GM19395 (cell line): ENCODE results near the gene FOXN3.
"Not testable (repeated sequence)": the region's sequence is repeated elsewhere in the genome, so short reads cannot be mapped to it uniquely, and the experiment has no call there.

Source experiments
- ATAC-seq: cut with Tn5 transposase; IDR thresholded peaks from one replicate; pipeline ENCODE4 v1.9.1; 2021; ENCODE audit warnings: mild to moderate bottlenecking, moderate library complexity; ENCODE audit not compliant: unreplicated experiment

The FOXN3 gene

DNA sequence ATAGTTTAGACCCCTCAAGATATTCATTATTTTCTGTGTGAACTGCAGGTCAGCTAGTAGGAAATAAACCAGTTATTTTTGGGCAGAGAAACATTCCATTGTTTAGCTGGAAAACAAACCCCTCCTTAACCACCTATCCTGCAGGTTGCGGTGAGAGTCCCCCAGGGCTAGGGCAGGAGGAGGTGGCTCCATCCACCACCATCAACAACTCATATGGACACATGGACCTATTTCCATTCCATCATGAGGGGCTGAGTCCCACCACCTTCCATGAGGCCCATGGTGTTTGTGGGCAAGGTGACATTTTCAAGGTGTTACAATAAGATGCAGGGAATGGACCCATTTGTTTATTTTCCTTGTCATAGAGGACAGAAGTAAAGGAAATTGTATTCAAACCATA lies 160.1 kb downstream of the FOXN3 start:
- no peak for ATAC-seq

DNA sequence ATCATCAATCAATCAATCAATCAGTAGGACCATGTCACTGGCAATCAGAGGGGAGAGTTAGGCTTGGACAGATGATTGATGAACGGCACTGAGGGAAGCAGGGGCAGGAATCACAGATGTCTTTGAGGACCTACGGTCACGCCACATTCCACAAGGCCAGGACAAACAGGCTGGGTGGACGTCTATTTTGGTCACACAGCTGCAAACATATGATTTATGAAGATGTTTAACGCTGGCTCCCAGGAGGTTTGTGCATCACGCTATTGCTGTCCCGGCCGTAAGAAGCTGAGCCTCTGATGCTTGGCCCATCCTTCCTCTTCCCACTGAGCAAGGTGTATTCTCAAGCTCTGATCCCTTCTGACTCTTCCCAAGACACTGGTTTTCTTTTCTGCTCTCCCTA lies 160.8 kb downstream of the FOXN3 start:
- no peak for ATAC-seq

DNA sequence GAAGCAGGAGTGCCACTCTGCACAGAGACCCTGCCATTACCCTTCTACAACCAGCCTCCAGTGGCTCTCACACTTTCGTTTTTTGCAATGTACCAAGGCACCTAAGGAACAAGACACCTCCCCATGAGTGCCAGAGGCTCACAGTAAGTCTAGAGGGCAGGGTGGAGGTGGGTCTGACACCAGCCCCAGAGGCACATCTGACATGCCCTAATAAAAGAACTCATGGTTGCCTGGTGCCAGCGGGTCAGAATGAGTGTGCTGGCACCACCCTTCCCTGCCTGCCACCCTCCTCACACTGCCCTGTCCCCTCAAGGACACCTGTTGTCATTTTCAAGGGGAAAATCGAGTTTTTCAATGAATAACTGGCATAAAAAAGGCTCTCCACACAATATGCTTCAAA lies 161.2 kb downstream of the FOXN3 start:
- ATAC-seq: no peak

DNA sequence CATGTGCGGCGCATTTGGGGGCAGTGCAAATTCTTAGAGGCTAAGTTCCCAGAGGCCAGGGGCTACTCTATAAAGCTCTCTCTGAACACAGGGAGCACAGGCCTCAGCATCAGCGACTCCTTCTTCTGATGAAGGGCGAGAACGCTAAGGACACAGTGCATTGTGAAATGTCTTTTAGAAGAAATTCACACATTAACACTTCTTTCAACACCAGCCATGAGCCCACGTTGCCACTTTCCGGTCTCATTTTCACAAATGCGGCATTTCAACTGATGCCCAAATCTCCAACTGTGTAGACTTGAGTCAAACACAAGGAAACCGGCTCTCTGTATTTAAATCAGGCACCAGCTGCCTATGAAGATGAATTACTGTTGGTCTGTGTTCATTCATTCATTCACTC lies 162.0 kb downstream of the FOXN3 start:
- ATAC-seq: no peak

DNA sequence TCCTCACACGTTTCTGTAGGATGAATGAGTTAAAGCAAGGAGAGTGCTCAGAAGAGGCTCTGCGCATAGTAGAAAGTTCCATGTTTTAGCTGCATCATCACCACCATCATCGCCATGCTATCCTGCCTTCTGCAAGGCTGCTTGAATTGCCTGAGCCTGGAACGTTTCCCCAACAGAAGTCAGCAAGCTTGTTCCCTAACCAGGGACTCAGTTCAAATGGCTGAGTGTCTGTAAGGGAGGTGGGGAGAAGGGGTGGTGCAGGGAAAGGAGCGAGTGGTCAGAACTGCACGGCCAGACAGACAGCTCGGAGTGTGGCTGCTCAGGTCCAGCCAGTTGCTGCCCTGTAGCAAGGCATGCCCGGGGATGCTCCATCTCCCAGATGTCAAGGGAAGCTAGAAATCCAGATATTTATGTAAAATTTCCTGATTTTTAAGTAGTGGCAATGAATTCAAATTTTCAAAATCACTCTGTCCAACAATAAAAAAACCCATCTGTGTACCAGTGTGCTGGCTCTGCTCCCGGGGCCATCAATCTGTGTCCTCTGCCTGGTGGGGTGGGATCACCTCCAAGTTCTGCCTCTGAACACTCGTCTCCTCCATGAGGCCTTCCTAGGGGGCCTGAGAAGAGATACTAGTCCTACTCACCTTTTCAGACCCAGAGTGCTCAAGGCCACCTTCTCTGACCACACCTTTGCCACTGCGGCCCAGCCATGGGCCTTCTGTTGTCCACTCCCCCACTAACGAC lies 162.7 kb downstream of the FOXN3 start:
- ATAC-seq: no peak

DNA sequence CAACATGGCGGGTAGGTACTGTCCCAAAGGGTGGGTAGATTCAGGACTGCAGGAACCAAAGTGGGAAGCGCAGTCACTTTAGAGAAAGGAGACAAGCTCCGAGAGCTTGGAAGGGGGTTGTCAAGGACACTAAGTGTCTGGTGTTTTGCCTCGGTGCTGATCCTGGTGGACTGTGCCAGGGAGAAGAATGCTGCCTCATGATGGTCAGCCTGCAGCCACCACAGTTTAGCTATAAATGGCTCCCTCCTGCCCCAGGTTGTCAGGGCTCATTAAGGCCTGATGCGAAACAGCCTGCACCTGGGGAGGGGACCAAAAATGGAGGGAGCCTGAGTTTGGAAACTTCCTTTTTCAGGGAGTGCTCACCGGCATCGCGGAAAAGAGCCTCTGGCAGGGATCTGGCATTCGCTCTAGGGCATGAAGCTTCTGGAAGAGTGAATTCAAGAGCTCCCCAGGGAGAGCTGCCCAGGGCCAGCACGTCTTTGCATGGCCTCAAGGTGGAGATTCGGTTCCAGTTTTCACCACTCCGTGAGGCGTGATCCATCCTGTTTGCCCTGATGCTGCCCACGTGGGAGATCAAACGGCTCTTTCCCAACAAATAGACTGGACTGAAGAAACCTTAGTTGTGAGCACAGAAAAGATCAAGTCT lies 164.0 kb downstream of the FOXN3 start:
- no peak for ATAC-seq

DNA sequence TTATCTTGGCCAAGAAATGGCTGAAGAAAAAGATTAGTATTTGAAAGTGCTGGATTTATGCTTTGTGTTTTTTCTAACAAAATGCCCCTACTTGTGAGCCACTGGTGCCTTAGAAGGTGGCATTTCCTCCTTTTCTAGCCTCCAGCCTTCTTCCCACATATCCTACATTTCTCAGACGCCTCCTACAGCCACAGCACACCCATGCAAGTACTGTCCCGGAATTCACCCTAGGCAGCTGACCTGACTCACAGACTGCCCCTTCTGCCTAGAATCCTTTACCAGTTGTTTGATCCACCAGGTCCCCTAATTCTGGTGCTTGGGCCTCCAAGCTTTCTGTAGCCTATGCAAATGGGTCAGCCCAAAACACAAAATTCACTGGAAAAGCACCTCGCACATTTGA lies 166.0 kb downstream of the FOXN3 start:
- ATAC-seq: no peak

DNA sequence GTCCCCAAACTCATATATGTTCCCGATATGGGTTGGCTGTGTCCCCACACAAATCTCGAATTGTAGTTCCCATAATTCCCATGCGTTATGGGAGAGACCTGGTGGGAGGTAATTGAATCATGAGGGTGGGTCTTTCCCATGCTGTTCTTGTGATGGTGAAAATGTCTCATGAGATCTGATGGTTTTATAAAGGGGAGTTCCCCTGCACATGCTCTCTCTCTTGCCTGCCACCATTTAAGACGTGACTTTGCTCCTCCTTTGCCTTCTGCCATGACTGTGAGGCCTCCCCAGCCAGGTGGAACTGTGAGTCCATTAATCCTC lies 166.4 kb downstream of the FOXN3 start:
- ATAC-seq: not testable (repeated sequence)

DNA sequence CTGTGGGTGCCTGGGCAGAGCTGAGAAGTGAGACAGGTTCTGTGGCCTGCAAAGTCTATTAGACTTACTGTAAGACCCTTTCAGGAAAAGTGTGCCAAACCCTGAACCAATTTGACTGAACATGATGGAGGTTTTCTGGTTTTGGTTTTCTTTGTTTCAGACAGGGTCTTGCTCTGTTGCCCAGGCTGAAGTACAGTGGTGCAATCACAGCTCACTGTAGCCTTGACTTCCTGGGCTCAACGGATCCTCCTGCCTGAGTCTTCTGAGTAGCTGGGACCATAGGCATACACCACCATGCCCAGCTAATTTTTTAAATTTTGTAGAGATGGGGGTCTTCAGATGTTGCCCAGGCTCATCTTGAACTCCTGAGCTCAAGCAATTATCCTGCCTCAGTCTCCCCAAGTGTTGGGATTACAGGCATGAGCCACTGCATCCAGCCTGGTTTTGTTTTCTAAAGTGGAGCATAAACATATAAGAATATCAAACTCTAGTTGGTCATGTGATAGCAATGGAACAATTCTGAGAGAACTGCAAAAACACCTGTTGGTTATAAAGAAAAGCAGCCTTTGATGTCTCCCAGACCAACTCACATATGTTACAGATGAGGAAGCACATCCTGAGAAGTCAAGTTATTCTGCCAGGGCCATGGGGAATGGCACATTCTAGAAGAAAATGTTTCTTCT lies 166.9 kb downstream of the FOXN3 start:
- ATAC-seq: no peak

DNA sequence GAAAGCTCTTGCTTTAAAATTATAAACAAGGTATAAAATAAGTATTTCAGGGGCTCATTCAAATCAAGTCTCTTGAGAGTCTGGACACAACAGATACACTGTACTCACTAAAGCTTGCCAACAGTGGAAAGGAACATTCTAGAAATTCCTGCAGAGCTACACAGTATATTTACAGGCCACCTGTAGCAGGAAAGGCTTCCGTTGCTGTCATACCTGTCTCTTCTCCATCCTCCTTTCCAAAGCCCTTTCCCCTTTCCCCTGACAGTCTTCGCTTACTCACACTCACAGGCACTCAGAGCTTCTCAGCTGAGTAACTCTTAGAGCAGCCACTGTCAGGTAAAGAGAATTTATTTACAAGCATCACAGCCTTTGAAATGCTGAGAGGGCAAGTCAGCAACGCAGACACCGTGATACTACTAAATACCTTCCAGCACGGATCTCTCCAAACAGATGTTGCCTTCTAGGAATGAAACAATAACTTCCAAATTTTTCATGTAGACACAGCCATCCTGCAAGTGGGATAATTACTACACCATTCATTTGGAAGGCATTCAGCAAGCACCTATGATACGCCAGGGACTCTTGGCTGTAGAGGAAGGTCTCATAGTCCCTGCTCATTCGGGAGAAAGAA lies 167.9 kb downstream of the FOXN3 start:
- no peak for ATAC-seq

DNA sequence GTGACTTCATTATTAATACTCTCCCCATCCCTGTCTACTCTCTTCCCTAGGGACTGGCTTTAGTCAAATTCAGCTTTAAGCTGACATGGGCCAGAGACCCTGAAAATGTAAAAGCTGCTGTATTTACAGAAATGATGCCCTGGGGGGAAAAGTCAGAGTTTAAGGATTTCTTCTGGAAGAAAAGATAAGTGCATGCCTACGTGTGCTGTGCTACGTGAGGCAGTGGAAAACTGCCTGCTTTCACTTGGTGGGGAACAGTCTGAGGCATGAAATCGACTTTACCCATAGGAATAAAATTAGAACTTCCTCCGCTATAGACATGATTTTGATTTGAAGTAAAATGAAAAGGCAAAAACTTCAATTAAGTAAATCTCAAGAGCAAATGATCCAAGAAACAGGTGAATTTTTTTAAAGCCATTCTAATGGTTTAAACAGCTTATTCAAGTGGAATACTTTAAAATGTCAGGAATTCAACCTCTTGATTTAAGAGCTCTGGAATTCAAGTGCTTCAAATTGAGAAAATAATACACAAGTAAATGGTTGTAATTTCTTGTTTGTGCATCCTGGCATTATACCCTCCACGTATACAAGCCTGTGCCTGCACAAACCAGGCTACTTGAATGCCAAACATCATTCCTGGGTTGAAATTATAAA lies 168.5 kb downstream of the FOXN3 start:
- no peak for ATAC-seq

DNA sequence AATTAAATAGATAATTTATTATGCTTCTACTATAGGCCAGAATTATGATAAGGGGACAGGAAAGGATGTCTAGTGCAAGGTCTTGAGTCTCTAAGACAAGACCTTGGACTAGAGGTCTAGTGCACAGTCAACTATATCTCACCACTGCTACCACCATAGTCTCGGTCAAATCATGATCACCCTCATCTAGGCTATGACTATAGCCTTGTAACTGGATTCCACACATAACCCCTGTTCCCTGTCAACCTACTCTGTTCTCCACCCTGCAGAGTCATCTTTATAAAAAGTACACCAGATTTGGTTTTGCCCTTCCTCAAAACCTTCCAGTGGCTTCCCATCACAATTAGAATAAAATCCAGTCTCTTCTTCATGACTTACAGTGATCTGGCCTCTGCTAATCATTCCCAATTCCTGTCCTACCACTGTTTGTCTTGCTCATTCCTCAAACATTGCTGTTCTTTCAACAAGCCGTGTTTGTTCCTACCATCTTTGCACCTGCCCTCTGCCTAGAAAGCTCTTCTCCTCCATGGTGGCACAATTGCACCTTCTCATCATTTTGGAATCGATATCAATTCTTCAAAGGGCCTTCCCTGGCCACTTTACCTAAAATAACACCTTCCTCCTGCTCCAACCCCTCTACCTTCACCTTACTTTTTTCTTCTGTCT lies 169.4 kb downstream of the FOXN3 start:
- ATAC-seq: no peak

DNA sequence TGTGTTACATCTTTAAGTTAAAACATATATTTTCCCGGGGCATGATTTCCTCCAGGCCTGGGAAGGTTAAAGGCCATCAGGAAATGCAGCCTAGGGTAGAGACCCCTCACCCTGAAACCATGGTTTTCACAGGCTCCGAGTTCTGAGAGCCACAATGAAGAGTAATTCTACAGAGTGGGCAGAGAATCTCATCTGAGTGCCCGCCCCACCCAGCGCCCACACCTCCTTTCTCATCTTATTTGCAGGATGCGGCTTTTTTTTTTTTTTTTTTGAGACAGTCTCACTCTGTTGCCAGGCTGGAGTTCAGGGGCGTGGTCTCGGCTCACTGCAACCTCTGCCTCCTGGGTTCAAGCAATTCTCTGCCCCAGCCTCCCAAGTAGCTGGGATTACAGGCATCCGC lies 170.7 kb downstream of the FOXN3 start:
- ATAC-seq: no peak

DNA sequence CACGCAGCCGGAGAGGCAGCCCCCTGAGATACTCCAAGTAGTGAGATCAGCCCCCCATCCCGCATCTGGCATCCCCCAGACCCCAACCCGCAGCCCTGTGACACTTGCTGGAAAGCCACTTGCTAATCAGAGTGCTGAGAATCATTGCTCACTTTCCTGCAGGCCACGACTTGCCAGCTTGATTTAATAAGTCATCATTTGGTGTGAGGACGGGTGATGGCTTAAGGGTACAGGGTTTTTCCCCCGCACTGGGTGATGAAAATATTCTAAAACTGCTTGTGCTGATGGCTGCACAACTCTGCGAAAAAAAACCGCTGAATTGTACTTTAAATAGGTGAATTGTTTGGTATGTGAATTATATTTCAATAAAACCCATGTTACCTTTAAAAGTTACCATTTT lies 171.2 kb downstream of the FOXN3 start:
- no peak for ATAC-seq

DNA sequence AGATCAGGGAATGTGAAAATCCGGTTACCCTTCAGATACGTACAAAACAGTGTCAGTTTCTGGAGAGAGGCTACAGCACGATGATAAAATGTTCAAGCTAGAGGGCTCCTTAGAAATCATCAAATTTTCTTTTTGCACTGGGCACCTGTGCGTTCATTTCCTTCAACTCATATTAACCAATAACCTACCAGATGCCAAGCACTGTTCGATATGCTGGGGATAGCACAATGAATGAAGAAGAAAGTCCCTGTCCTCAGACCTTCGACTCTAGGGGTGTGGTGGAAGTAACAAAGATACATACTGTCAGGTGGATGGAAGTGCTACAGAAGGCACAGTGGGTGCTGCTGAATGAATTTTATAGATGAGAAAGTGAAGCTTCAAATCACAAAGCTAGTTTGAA lies 172.3 kb downstream of the FOXN3 start:
- no peak for ATAC-seq

DNA sequence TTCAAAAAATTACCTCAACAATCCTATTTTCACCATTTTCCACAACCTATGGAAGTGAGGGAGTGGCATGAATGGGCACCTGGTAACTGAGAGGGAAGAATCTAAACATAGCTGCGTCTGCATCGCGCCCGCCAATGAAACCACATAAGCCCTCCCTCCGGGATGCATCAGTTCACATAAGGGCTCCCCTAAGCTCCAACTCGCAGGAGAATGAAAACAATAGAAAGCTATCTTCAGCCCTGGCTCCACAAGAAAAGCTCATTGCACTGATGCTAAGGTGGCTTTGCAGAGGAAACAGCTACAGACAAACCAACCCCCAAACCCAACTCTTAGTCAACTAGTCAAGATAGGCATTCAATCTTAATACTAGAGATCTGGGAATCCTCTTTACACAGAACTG lies 173.3 kb downstream of the FOXN3 start:
- no peak for ATAC-seq

DNA sequence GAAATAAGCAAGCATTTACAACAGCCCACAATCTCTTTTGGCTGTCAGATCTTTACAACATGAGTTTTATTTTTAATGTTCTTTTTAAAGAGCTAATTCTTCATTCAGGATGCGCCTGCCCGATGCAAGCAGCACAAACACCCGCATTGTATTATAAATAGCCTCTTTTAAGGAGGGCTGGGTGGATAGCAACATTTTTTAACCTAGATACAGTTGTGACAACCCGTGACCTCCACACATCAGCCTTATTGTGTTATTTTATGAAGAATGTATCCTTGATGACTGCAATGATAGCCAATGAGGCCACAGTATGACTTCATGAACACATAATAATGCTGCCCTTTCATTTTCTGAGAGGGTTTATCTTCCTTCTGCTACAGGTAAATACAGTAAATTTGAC lies 173.7 kb downstream of the FOXN3 start:
- ATAC-seq: no peak

DNA sequence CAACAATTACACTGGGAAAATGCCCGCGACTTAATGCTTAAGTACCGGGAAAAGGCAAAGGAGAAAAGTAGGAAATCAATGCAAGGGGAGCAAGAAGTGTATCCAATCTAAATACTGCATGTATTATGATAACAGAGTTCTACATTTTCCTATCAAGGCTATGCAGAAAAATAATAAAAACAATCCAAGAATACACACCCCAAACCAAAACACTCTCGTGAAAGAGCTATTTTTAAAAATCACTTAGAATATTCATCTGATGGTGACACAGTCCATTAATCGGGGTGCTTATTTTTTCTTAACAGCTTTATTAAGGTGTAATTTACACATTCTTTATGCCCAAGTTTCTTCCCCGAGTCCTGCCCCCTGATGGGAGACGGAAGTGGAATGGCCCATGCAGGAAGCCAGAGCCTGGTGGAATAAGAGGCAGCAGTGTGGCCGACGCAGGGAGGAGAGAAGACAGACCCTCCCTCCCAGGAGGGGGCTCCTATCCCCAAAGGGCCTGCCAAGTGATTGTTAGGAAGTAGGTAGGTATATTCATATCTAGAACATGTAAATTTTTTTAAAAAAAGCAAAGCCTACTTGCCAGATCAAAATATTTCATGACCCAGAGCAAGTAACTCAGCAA lies 174.3 kb downstream of the FOXN3 start:
- no peak for ATAC-seq

DNA sequence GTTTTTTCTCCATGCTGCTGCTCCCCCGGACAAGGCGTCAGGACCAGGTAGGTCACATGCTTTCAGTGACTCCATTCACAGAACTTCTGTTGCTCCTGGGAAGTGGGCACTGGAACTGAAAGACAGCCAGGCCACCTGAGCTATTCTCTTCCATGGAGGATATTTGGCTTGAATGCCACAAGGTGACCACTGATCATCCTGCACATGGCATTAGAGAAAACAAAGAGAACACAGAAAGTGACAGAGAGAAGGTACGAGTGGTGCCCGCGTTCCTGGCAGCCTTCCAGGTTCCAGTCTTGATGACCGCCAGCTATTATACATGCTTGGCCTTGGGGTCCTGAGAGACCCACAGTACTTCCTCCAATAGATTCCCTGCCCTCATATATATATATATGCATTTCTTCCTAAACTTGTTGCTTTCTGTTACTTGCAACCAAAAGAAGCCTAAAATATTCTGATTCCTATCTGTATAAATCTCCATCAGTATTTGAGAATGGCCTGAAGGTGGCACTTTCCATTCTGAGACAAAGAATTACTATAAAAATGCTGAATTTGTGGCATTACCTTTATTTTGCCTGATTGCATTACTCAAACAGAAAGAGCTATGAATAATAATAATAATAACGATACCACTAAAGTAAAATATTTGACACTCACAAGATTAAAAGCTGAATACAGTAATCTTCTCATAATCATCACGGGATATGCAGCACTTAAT lies 174.9 kb downstream of the FOXN3 start:
- ATAC-seq: no peak

DNA sequence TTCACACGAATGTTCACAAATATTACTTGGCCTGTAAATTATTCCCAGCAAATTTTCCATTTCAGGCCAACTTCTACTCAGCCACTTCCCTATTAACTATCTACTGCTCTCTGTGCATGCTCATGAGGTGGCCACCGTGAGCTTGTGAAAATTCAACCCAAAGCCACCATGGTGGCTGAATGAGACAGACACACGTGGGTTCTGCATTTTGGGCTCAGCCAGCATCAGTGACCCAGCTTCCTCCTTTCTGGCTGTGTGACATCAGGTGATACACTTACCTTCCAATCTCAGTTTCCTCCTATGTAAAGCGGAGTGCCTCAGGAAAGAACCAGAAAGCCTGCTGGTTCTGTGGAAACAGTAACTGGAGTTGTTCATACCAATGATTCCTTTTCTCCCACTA lies 175.8 kb downstream of the FOXN3 start:
- ATAC-seq: no peak
